HepG2 (cell line): ENCODE data around the gene MEF2B. TPM values are rescaled to one million over a fixed set of nuclear protein-coding genes. Genes with fewer than 3 reads are reported as not detected.

Source experiments
- AHR ChIP-seq: IDR thresholded peaks from 2 replicates; pipeline ENCODE4 v1.6.1; 2018; ENCODE audit warnings: missing genetic modification reagents, missing compliant biosample characterization
- ATM ChIP-seq: fragments of 450-650 bp; IDR thresholded peaks from 2 replicates; pipeline ENCODE4 v1.7.1; 2017; ENCODE audit warnings: mild to moderate bottlenecking, borderline replicate concordance
- CHD4 ChIP-seq: fragments of 200-600 bp; sonication (generic); IDR thresholded peaks from 2 replicates; pipeline ENCODE4 v1.7.0; 2017; ENCODE audit warnings: mild to moderate bottlenecking, low read length, borderline replicate concordance
- CTCF ChIP-seq: sonication (generic); formaldehyde crosslinking; IDR thresholded peaks from 2 replicates; pipeline ENCODE4 v1.5.0; 2020; ENCODE audit warnings: mild to moderate bottlenecking, missing genetic modification reagents, moderate library complexity
- ERF ChIP-seq: IDR thresholded peaks from 2 replicates; pipeline ENCODE4 v1.6.1; 2018; ENCODE audit warnings: missing biosample characterization, missing genetic modification reagents
- FOSL2 ChIP-seq: sonication (generic); formaldehyde crosslinking; IDR thresholded peaks from 2 replicates; pipeline ENCODE4 v1.4.0; 2020; ENCODE audit warnings: missing genetic modification reagents
- HMG20B ChIP-seq: conservative IDR thresholded peaks from 2 replicates; pipeline ENCODE4 v1.6.1; 2016; ENCODE audit warnings: missing genetic modification reagents, missing compliant biosample characterization
- KLF16 ChIP-seq, 2 experiments: sonication (generic) in 1 of 2; formaldehyde crosslinking in 1 of 2; IDR thresholded peaks; 2 replicates each; pipeline versions ENCODE4 v1.6.1 to v1.8.0; 2016 to 2023; ENCODE audit warnings: missing genetic modification reagents in 2 of 2, missing compliant biosample characterization in 1 of 2
- PHF5A ChIP-seq: IDR thresholded peaks from one replicate; pipeline ENCODE4 v1.6.1; 2018; ENCODE audit warnings: low read depth, missing genetic modification reagents; ENCODE audit not compliant: unreplicated experiment
- PHF8 ChIP-seq: sonication (generic); formaldehyde crosslinking; IDR thresholded peaks from 2 replicates; pipeline ENCODE4 v1.5.0; 2020; ENCODE audit warnings: missing genetic modification reagents
- RFX5 ChIP-seq: IDR thresholded peaks from 2 replicates; pipeline ENCODE4 v1.6.1; 2011; ENCODE audit warnings: low read depth, low read length, improper control_type of control experiment
- SRSF4 ChIP-seq: fragments of 200-400 bp; formaldehyde crosslinking; IDR thresholded peaks from one replicate; pipeline ENCODE4 v1.6.1; 2018; ENCODE audit warnings: mild to moderate bottlenecking, low read depth, low read length, moderate library complexity; ENCODE audit not compliant: poor library complexity, severe bottlenecking
- STAT5B ChIP-seq: sonication (generic); formaldehyde crosslinking; IDR thresholded peaks from 2 replicates; pipeline ENCODE4 v1.4.0; 2020; ENCODE audit warnings: missing genetic modification reagents
- ZBTB20 ChIP-seq: sonication (generic); formaldehyde crosslinking; IDR thresholded peaks from 2 replicates; pipeline ENCODE4 v1.8.1; 2023; ENCODE audit warnings: missing genetic modification reagents, low read depth, mild to moderate bottlenecking, borderline replicate concordance
- ZBTB38 ChIP-seq: sonication (generic); formaldehyde crosslinking; IDR thresholded peaks from 2 replicates; pipeline ENCODE4 v1.5.1; 2020; ENCODE audit warnings: mild to moderate bottlenecking, missing genetic modification reagents
- ZBTB42 ChIP-seq: sonication (generic); formaldehyde crosslinking; IDR thresholded peaks from 2 replicates; pipeline ENCODE4 v1.5.0; 2020; ENCODE audit warnings: mild to moderate bottlenecking, missing genetic modification reagents
- ZKSCAN8 ChIP-seq: IDR thresholded peaks from 2 replicates; pipeline ENCODE4 v1.6.1; 2016; ENCODE audit warnings: borderline replicate concordance, missing genetic modification reagents, missing compliant biosample characterization
- ZNF234 ChIP-seq: sonication (generic); formaldehyde crosslinking; conservative IDR thresholded peaks from 2 replicates; pipeline ENCODE4 v1.5.1; 2020; ENCODE audit warnings: mild to moderate bottlenecking, missing genetic modification reagents
- ZNF274 ChIP-seq: sonication (generic); formaldehyde crosslinking; IDR thresholded peaks from 2 replicates; pipeline ENCODE4 v1.5.1; 2020; ENCODE audit warnings: mild to moderate bottlenecking, missing genetic modification reagents
- ZNF446 ChIP-seq: sonication (generic); formaldehyde crosslinking; IDR thresholded peaks from 2 replicates; pipeline ENCODE4 v1.5.0; 2020; ENCODE audit warnings: mild to moderate bottlenecking, missing genetic modification reagents
- ZNF530 ChIP-seq: sonication (generic); formaldehyde crosslinking; IDR thresholded peaks from 2 replicates; pipeline ENCODE4 v1.5.0; 2020; ENCODE audit warnings: low read depth, mild to moderate bottlenecking, missing genetic modification reagents
- ZNF615 ChIP-seq: sonication (generic); formaldehyde crosslinking; IDR thresholded peaks from 2 replicates; pipeline ENCODE4 v1.5.0; 2020; ENCODE audit warnings: mild to moderate bottlenecking, missing genetic modification reagents, borderline replicate concordance
- ZNF652 ChIP-seq: IDR thresholded peaks from 2 replicates; pipeline ENCODE4 v1.6.1; 2016; ENCODE audit warnings: low read depth, borderline replicate concordance
- ZNF75D ChIP-seq: sonication (generic); formaldehyde crosslinking; IDR thresholded peaks from 2 replicates; pipeline ENCODE4 v1.8.1; 2023; ENCODE audit warnings: missing genetic modification reagents, mild to moderate bottlenecking, borderline replicate concordance
- ZNF784 ChIP-seq: sonication (generic); formaldehyde crosslinking; IDR thresholded peaks from 2 replicates; pipeline ENCODE4 v1.5.1; 2020; ENCODE audit warnings: missing genetic modification reagents, mild to moderate bottlenecking, borderline replicate concordance
- ZXDC ChIP-seq: sonication (generic); formaldehyde crosslinking; IDR thresholded peaks from 2 replicates; pipeline ENCODE4 v1.5.0; 2020; ENCODE audit warnings: mild to moderate bottlenecking, missing genetic modification reagents
- polyA plus RNA-seq, 8 experiments: library from polyadenylated mRNA; depleted of rRNA in 3 of 8; stranded (reverse) in 7 of 8; unstranded in 1 of 8; fragments of >200 nt; fragmentation: Illumina TruSeq in 4 of 8; extraction: Trizol in 4 of 8; gene quantifications; 2 replicates each; pipeline versions ENCODE4 v1.2.1 to v1.2.3, GENCODE V29; 2011 to 2016; ENCODE audit warnings: low read depth in 4 of 8, missing spikeins in 1 of 8, mixed read lengths in 1 of 8; ENCODE audit not compliant: insufficient read depth in 1 of 8
- total RNA-seq, 5 experiments: library from RNA; depleted of rRNA; stranded (reverse); fragments of >200 nt; fragmentation: Illumina TruSeq; extraction: Trizol; gene quantifications; 2 replicates each; pipeline ENCODE4 v1.2.3, GENCODE V29; 2016; ENCODE audit warnings: low read depth in 1 of 5

MEF2B gene
- total and polyA plus RNA-seq, 2 of the 13 experiments (the other 11 are each of a cell fraction or from before 2014, with no cell fraction given), result 1.2 to 1.7 TPM

- TF ChIP-seq ZNF75D, result no peak
- peak; percentile 14; the same call in 1 of the 2 replicates for TF ChIP-seq ZNF615 (CRISPR knock-in tag)
- no peak for TF ChIP-seq ZNF530 (CRISPR knock-in tag)
- TF ChIP-seq FOSL2 (CRISPR knock-in tag), result peak; percentile 46; the same call in 1 of the 2 replicates
- peak; percentile 83 for TF ChIP-seq ERF
- peak; percentile 93 for TF ChIP-seq PHF8 (CRISPR knock-in tag)
- no peak for TF ChIP-seq ZNF234 (CRISPR knock-in tag)
- TF ChIP-seq KLF16 (CRISPR knock-in tag; IDR thresholded peaks at IDR 0.05), result peak in 1 of 2 experiments; percentile 78; a peak in 2 of 4 replicates
- peak; percentile 35; the same call in 1 of the 2 replicates for TF ChIP-seq ZNF652 (CRISPR knock-in tag)
- TF ChIP-seq CTCF (CRISPR knock-in tag), result 0 out of 2 replicates have a peak, but pooled peaks have one; percentile 29
- no peak; the same call in 1 of the 2 replicates for TF ChIP-seq ZNF784 (CRISPR knock-in tag)
- TF ChIP-seq SRSF4, result no peak
- TF ChIP-seq RFX5, result no peak
- TF ChIP-seq ATM, result no peak
- TF ChIP-seq PHF5A (CRISPR knock-in tag), result peak; percentile 41
- no peak for TF ChIP-seq ZKSCAN8 (CRISPR knock-in tag)
- TF ChIP-seq ZBTB38 (CRISPR knock-in tag), result peak; percentile 69; the same call in 1 of the 2 replicates
- TF ChIP-seq ZBTB20 (CRISPR knock-in tag), result no peak
- no peak for TF ChIP-seq CHD4
- TF ChIP-seq HMG20B, result 0 out of 2 replicates have a peak, but pooled peaks have one; percentile 16
- no peak for TF ChIP-seq ZBTB42 (CRISPR knock-in tag)
- TF ChIP-seq ZNF446, result no peak
- TF ChIP-seq ZNF274 (CRISPR knock-in tag), result peak; percentile 80
- peak; percentile 62; the same call in 1 of the 2 replicates for TF ChIP-seq AHR (CRISPR knock-in tag)
- TF ChIP-seq STAT5B, result 0 out of 2 replicates have a peak, but pooled peaks have one; percentile 81
- TF ChIP-seq ZXDC (CRISPR knock-in tag), result no peak
Measured at GRCh38 chr19:19192078-19192882, 22.2 kb upstream of the MEF2B start, which contains the start of the genes BORCS8 and RFXANK (continued).
